Measurements from ENCODE around the gene SP6. TPM values are rescaled to one million over a fixed set of nuclear protein-coding genes. Genes with fewer than 3 reads are reported as not detected.

Gene SP6
- total and polyA plus RNA-seq, 2 of the 8 experiments (the other 6 are each of a cell fraction or from before 2014, with no cell fraction given), result 1.2 to 1.5 TPM

DNA sequence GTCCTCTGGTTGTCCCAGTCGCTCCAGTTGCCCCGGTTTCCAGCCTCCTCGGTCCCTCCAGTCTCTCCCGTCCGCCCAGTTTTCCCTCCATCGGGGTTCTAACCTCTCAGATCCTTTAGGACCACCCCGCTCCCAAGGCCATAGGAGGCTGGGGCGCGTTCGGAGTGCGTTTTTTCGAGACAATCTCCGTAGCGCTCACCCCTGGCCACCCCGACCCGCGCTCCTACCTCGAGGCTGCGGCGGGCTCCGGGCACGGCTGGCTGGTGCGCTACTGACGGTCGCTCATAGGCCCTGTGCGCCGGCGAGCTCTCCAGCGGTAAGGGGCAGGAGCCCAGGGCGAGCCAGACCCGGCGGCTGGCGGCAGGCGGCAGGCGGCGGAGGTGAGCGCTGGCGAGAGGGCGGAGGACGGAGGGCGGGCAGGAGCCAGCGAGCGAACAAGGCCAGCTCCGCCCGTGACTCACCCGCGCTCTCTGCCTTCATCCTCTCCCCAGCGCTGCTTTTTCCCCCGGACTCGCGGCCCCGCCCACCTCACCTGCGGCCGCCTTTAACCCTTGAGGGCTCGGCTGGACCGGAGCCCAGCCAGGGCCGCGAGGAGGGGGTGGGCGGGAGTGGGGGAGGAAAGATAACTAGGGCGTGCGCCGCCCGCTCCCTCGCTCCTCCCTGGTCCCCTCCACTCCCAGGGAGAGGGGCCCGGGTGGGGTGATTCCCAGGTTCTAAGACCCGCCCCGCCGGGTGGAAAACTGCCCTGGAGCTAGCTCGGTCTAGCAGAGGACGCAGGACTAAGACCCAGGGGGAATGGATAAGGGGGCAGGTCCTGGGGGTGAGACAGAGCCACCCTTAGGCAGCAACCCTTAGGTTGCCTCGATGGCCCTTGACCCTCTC is at the start of gene SP6 (continued):
- peak; percentile 76 for TF ChIP-seq SUZ12 (IDR thresholded peaks at IDR 0.05; ENCODE audit: low read length)
- no peak for TF ChIP-seq SP2 (IDR thresholded peaks at IDR 0.05; ENCODE audit: low read length)
- TF ChIP-seq, protein P1, sequence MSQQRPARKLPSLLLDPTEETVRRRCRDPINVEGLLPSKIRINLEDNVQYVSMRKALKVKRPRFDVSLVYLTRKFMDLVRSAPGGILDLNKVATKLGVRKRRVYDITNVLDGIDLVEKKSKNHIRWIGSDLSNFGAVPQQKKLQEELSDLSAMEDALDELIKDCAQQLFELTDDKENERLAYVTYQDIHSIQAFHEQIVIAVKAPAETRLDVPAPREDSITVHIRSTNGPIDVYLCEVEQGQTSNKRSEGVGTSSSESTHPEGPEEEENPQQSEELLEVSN (IDR thresholded peaks at IDR 0.05), result peak; percentile 54; the same call in 1 of the 2 replicates
- no peak for TF ChIP-seq EP300 (IDR thresholded peaks at IDR 0.05; ENCODE audit: borderline replicate concordance in 1 of 2, low read depth in 2 of 2, low read length in 2 of 2)
- TF ChIP-seq SP4 (IDR thresholded peaks at IDR 0.05; ENCODE audit: low read length), result no peak
- TF ChIP-seq TAF7 (optimal IDR thresholded peaks at IDR 0.05; ENCODE audit: borderline replicate concordance, low read depth, low read length), result peak; percentile 76
- peak; percentile 35; the same call in 1 of the 2 replicates for TF ChIP-seq BACH1 (IDR thresholded peaks at IDR 0.05; ENCODE audit: low read length)
- 0 out of 2 replicates have a peak, but pooled peaks have one; percentile 24 for TF ChIP-seq GABPA (IDR thresholded peaks at IDR 0.05; ENCODE audit: borderline replicate concordance, insufficient read depth, low read length)
- TF ChIP-seq BRCA1 (IDR thresholded peaks at IDR 0.05; ENCODE audit: low read depth, low read length), result no peak
- peak; percentile 67 for TF ChIP-seq KDM4A (IDR thresholded peaks at IDR 0.05; ENCODE audit: low read depth, low read length, severe bottlenecking)
- 0 out of 2 replicates have a peak, but pooled peaks have one; percentile 21 for TF ChIP-seq SP1 (IDR thresholded peaks at IDR 0.05; ENCODE audit: low read depth, low read length)
- no peak for TF ChIP-seq BCL11A (IDR thresholded peaks at IDR 0.05; ENCODE audit: low read depth in 2 of 2, low read length in 2 of 2)
- TF ChIP-seq SIRT6 (IDR thresholded peaks at IDR 0.05; ENCODE audit: low read length), result no peak
- TF ChIP-seq CBX5 (IDR thresholded peaks at IDR 0.05; ENCODE audit: low read depth, low read length), result no peak
- TF ChIP-seq, protein P2, sequence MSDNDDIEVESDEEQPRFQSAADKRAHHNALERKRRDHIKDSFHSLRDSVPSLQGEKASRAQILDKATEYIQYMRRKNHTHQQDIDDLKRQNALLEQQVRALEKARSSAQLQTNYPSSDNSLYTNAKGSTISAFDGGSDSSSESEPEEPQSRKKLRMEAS (IDR thresholded peaks at IDR 0.05), result peak; percentile 31
- TF ChIP-seq KDM1A (IDR thresholded peaks at IDR 0.05; ENCODE audit: borderline replicate concordance, low read length), result no peak
- no peak for TF ChIP-seq SIX5 (IDR thresholded peaks at IDR 0.05; ENCODE audit: low read depth, low read length)
- no peak for TF ChIP-seq NRF1 (IDR thresholded peaks at IDR 0.05; ENCODE audit: low read depth, low read length)
- TF ChIP-seq CHD2 (IDR thresholded peaks at IDR 0.05; ENCODE audit: low read length), result no peak
- no peak for TF ChIP-seq CHD1 (IDR thresholded peaks at IDR 0.05; ENCODE audit: low read depth, low read length)
- TF ChIP-seq CREB1 (IDR thresholded peaks at IDR 0.05), result 0 out of 2 replicates have a peak, but pooled peaks have one; percentile 11
- peak in 1 of 2 experiments; percentile 66; a peak in 1 of 4 replicates for TF ChIP-seq SIN3A (conservative IDR thresholded peaks at IDR 0.05 in 1 of 2, IDR thresholded peaks at IDR 0.05 in 1 of 2; ENCODE audit: low read depth in 1 of 2, low read length in 2 of 2)
- TF ChIP-seq JUND (IDR thresholded peaks at IDR 0.05; ENCODE audit: low read length), result 0 out of 2 replicates have a peak, but pooled peaks have one; percentile 28

Measured in H1 (cell line).